ENCODE results near the gene TMEM145. TPM values are rescaled to one million over a fixed set of nuclear protein-coding genes. Genes with fewer than 3 reads are reported as not detected.

The TMEM145 gene
- total RNA-seq, 1 donor, result not detected

DNA sequence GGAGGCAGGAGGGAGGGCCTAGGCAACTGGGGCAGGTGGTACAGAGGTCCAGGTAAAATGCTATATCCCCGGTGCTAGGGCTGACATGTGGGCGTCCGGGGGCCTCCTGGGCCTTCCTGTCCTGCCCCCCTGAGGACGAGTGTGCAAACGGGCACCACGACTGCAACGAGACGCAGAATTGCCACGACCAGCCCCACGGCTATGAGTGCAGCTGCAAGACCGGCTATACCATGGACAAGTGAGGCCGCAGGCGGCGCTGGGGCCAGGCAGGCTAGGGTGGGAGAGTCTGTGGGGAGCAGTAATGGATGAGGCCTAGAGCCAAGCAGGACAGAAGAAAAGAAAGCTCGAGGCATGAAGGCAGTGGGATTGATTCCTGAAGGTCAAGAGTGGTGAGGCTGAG, 55.7 kb downstream of the TMEM145 start:
- no peak overlapping the region for H3K4me3 ChIP-seq (ENCODE audit: low read depth, low read length)
- TF ChIP-seq, protein P1, sequence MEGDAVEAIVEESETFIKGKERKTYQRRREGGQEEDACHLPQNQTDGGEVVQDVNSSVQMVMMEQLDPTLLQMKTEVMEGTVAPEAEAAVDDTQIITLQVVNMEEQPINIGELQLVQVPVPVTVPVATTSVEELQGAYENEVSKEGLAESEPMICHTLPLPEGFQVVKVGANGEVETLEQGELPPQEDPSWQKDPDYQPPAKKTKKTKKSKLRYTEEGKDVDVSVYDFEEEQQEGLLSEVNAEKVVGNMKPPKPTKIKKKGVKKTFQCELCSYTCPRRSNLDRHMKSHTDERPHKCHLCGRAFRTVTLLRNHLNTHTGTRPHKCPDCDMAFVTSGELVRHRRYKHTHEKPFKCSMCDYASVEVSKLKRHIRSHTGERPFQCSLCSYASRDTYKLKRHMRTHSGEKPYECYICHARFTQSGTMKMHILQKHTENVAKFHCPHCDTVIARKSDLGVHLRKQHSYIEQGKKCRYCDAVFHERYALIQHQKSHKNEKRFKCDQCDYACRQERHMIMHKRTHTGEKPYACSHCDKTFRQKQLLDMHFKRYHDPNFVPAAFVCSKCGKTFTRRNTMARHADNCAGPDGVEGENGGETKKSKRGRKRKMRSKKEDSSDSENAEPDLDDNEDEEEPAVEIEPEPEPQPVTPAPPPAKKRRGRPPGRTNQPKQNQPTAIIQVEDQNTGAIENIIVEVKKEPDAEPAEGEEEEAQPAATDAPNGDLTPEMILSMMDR (IDR thresholded peaks at IDR 0.05; ENCODE audit: insufficient read depth, low read length), result no peak
- DNase-seq (ENCODE audit: low read depth), result no peak

DNA sequence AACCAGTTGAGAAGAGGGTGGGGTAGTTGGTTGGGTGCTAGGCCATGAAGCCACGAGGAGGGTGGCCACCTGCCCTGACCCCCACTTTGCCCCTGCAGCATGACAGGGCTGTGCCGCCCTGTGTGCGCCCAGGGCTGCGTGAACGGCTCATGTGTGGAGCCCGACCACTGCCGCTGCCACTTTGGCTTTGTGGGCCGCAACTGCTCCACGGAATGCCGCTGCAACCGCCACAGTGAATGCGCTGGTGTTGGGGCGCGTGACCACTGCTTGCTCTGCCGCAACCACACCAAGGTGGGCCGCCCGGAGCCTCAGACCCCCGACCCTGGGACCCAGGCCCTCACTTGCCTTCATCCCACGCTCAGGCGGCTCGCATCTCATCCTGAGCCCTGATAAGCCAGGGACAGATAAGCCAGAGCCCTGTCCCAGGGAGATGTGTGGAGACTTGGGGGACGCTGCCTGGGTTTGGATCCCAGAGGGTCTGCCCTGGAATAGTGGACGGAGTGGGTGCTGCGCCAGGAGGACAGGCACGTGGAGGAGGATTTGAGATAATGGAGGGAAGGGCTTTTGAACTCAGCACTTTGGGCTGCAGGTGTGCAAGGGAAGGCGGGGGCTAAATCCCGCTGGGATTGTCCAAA, 56.4 kb downstream of the TMEM145 start:
- TF ChIP-seq, protein P1 (IDR thresholded peaks at IDR 0.05; ENCODE audit: insufficient read depth, low read length), result no peak
- no peak overlapping the region for H3K4me3 ChIP-seq (ENCODE audit: low read depth, low read length)
- no peak for DNase-seq (ENCODE audit: low read depth)

DNA sequence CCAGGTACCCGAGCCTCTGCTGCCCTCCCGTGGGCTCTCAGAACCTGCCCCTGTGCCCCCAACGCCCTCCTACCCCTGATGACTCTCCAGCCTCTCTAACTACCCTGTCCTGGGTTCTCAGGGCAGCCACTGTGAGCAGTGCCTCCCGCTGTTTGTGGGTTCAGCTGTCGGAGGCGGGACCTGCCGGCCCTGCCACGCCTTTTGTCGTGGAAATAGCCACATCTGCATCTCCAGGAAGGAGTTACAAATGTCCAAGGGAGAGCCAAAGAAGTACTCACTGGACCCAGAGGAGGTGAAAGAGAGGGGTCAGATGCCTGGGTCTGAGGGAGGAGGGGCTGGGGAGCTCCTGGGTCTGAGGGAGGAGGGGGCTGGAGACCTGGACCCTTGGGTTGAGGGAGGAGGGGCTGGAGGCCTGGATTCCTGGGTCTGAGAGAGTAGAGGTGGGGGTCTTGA, 57.0 kb downstream of the TMEM145 start:
- H3K4me3 ChIP-seq (ENCODE audit: low read depth, low read length), result no peak overlapping the region
- no peak for DNase-seq (ENCODE audit: low read depth)
- TF ChIP-seq, protein P1 (IDR thresholded peaks at IDR 0.05; ENCODE audit: insufficient read depth, low read length), result no peak

DNA sequence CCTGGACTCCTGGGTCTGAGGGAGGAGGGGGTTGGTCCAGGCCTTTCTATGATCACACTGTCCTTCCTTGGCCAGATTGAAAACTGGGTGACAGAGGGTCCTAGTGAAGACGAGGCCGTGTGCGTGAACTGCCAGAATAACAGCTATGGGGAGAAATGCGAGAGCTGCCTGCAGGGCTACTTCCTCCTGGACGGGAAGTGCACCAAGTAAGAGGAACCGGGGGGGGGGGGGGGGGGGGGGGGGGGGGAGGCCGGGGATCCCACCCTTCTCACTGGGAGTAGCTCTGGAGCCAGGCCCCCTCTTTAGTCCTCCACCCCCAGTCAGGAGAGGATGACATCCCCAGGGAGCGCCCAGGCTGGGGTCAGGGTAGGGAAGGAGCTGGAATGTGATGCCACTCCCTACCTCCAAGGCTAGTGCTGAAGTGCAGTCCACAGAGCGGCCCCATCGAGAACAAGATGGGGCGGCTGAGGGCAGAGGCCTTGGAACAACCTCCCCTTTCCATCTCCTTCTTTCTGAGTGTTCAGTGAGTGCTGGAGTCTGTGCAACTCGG, 57.6 kb downstream of the TMEM145 start:
- TF ChIP-seq, protein P1 (IDR thresholded peaks at IDR 0.05; ENCODE audit: insufficient read depth, low read length), result no peak
- DNase-seq (ENCODE audit: low read depth), result no peak

More for the DNA sequence above, 57.6 kb downstream of the TMEM145 start:
- H3K4me3 ChIP-seq (ENCODE audit: low read depth, low read length), result no peak overlapping the region

Small RNA genes within 50 kb of the gene (small RNA-seq; reads per million reads assigned to genes)
- not detected for gene MIR8077

Other genes starting within 250 kb of the TMEM145 start
- gene GRIK5, start 243.1 kb upstream of the TMEM145 start, total RNA-seq (ENCODE audit: low replicate concordance), result 0.08 and 0.18 TPM in 2 replicates
- 4.7 and 17.2 TPM in 2 replicates for gene ZNF574, start 237.1 kb upstream of the TMEM145 start, total RNA-seq (ENCODE audit: low replicate concordance)
- 0.08 and 0.18 TPM in 2 replicates for gene POU2F2, start 180.9 kb upstream of the TMEM145 start, total RNA-seq (ENCODE audit: low replicate concordance)
- 11.1 and 13.5 TPM in 2 replicates for gene DEDD2, start 95.6 kb upstream of the TMEM145 start, total RNA-seq (ENCODE audit: low replicate concordance)
- 6.0 and 13.0 TPM in 2 replicates for gene ZNF526, start 93.0 kb upstream of the TMEM145 start, total RNA-seq (ENCODE audit: low replicate concordance)
- gene GSK3A, start 70.7 kb upstream of the TMEM145 start, total RNA-seq (ENCODE audit: low replicate concordance), result 3.1 and 18.3 TPM in 2 replicates
- gene ERF, start 58.2 kb upstream of the TMEM145 start, total RNA-seq (ENCODE audit: low replicate concordance), result 18.2 and 30.4 TPM in 2 replicates
- gene CIC, start 44.1 kb upstream of the TMEM145 start, total RNA-seq (ENCODE audit: low replicate concordance), result 35.3 and 36.1 TPM in 2 replicates
- gene PRR19, start 11.2 kb upstream of the TMEM145 start, total RNA-seq (ENCODE audit: low replicate concordance), result 0.90 and 1.1 TPM in 2 replicates
- 23.0 and 28.2 TPM in 2 replicates for gene PAFAH1B3, start 10.7 kb upstream of the TMEM145 start, total RNA-seq (ENCODE audit: low replicate concordance)
- 20.0 and 28.5 TPM in 2 replicates for gene MEGF8, start 12.3 kb downstream of the TMEM145 start, total RNA-seq (ENCODE audit: low replicate concordance)
- not detected in 2 replicates for gene CNFN, start 77.0 kb downstream of the TMEM145 start, total RNA-seq (ENCODE audit: low replicate concordance)
- 1.4 and 1.6 TPM in 2 replicates for gene LIPE, start 114.1 kb downstream of the TMEM145 start, total RNA-seq (ENCODE audit: low replicate concordance)
- gene CXCL17, start 129.6 kb downstream of the TMEM145 start, total RNA-seq (ENCODE audit: low replicate concordance), result not detected in 2 replicates
- gene CEACAM1, start 215.2 kb downstream of the TMEM145 start, total RNA-seq (ENCODE audit: low replicate concordance), result 0.33 TPM in 1 of 2 replicates, not detected in the other